Prostate gland (tissue), 2 donors: ENCODE data around the gene EPHB2.

Experiments used
- CTCF ChIP-seq, 4 experiments: fragments of 200-600 bp in 2 of 4; fragments of 450-650 bp in 2 of 4; sonication (generic) in 2 of 4; IDR thresholded peaks; 1 replicate in 3 of 4; 2 replicates in 1 of 4; pipeline ENCODE4 v1.5.1; 2016 to 2019; ENCODE audit warnings: antibody characterized with exemption in 4 of 4, mild to moderate bottlenecking in 2 of 4, moderate library complexity in 2 of 4
- POLR2A ChIP-seq: fragments of 450-650 bp; IDR thresholded peaks from one replicate; pipeline ENCODE4 v1.6.1; 2016; ENCODE audit warnings: antibody characterized with exemption, mild to moderate bottlenecking
- POLR2AphosphoS5 ChIP-seq: sonication (generic); formaldehyde crosslinking; IDR thresholded peaks from one replicate; pipeline ENCODE4 v1.6.1; 2017; ENCODE audit warnings: antibody characterized with exemption

GRCh38 chr1:22738069-22738435 lies 27.4 kb downstream of the EPHB2 start:
- TF ChIP-seq POLR2AphosphoS5 (no peak), POLR2A (no peak), CTCF (IDR thresholded peaks at IDR 0.05) (no peak)
